Stimulated activated CD8-positive, alpha-beta memory T cell treated with anti-CD3 and anti-CD28 coated beads, Interleukin-2, amount 100 ng/mL, for 48 hours (primary cell): ENCODE data around the gene PPP4R3A.
"Not testable (repeated sequence)": the region's sequence is repeated elsewhere in the genome, so short reads cannot be mapped to it uniquely, and the experiment has no call there.

Experiments
- DNase-seq, 2 donors: peaks; one replicate each; pipeline ENCODE4 v3.0.0-alpha.2; 2020; ENCODE audit warnings: low read depth in 2 of 2

Gene PPP4R3A

GRCh38 chr14:91438845-91439244, 71.3 kb downstream of the PPP4R3A start:
- DNase-seq = no peak

DNA sequence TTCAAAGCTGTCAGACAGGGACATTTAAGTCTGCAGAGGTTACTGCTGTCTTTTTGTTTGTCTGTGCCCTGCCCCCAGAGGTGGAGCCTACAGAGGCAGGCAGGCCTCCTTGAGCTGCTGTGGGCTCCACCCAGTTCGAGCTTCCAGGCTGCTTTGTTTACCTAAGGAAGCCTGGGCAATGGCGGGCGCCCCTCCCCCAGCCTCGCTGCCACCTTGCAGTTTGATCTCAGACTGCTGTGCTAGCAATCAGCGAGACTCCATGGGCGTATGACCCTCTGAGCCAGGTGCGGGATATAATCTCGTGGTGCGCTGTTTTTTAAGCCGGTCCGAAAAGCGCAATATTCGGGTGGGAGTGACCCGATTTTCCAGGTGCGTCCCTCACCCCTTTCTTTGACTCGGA, 73.8 kb downstream of the PPP4R3A start:
- DNase-seq = not testable (repeated sequence)

- no peak for DNase-seq
These were observed 80.7 kb downstream of the PPP4R3A start for GRCh38 chr14:91429385-91429784.

GRCh38 chr14:91428931-91429330, 81.2 kb downstream of the PPP4R3A start:
- DNase-seq = not testable (repeated sequence)

DNA sequence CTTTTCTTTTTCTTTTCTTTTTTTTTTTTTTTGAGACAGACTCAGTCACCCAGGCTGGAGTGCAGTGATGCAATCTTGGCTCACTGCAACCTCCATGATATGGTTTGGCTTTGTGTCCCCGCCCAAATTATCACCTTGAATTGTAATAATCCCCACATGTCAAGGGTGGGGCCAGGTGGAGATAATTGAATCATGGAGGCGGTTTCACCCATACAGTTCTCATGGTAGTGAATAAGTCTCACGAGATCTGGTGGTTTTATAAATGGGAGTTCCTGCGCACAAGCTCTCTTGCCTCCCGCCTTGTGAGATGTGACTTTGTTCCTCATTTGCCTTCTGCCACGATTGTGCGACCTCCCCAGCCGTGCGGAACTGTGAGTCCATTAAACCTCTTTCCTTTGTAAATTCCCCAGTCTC, 84.6 kb downstream of the PPP4R3A start:
- DNase-seq = not testable (repeated sequence)

DNA sequence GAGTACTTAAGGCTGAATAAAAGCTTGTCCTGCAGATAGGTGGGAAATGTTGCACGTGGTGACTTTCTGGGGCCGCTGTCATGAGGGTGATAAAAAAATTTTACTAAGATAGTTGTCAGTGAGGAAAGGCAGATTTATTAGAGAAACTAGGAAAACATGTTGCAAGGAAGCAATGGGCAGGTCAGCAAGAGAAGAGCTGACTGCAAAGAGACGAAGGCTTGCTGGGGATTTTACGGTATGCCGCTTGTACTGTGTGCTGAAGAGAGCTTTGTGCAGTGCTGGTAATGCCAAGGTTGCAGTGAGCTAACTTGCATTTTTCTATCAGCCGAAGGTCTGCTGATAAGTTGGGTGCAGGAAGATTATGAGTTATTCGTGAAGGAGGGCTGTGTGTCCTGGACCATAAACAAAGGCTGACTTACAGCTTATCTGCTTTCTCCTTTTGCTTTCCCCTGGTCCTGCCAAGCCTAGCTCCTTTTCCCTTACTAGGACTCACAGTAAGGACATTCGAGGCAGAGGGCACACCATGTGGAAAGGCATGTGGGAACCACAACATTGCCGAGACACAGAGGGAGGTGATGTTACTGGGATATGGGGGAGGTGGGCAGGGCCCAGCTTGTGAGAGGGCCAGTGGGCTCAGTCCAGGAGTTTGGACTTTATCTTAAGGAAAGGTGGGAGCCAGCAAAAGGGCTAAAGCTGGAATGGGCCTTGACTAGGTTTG, 85.1 kb downstream of the PPP4R3A start:
- DNase-seq = no peak

DNA sequence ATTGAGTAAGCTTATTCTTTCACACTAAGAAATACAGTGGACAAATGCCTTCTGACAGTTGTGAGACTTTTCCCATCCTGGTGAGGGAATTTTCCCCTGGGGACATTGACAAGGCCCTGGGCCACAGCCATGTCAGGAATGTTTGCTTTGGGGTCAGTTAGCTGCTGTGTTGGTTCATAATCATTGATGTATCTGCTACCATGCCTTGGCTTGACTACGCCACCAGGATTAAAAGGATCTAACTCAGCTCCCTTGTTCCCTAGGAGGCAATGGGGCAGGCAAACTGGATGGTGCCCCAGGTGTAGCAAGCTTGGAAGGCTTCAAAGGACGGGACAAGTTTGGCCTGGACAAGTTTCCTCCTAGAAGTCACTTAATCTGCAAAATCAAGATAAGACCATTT, 89.4 kb downstream of the PPP4R3A start:
- DNase-seq = no peak

DNA sequence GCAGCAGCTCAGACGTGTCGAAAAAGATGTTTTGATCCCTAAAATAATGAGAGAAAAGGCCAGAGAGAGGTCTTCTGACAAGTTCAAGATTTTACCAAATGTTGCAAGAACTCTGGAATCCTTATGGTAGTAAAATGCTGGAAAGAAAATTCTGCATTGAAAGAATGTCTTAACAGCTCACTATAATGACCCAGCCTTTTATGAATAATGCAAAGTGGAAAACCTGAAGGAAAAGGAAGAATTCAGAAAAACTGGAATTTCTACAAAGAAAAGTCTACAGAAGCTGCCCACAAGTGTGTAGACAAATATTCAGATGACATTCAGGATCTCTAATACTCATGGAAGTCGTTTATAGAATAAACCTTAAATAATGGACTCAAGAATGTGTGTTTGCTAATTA, 90.7 kb downstream of the PPP4R3A start:
- no peak for DNase-seq

DNA sequence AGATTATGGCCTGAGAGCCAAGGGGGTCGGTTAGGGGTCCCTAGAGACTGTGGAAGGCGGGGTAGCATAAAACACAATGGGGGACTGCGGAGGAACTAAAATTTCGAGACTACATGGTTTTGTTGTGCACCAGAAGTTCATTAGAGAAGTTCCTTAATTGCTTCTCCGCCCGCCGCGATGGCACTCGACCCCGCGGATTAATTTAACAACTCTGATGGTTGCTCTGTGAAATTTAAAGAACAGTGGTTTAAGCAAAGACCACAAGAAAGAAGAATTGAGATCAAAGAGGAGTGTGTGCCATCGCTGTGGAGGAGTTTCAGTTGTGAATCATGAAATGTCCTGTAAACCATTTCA, 91.1 kb downstream of the PPP4R3A start:
- no peak for DNase-seq

- peak; percentile 65 to 80 for DNase-seq
These were observed 91.6 kb downstream of the PPP4R3A start for GRCh38 chr14:91418387-91419043.

GRCh38 chr14:91417983-91418386, 92.1 kb downstream of the PPP4R3A start:
- DNase-seq = peak in 1 of 2 donors; percentile 49

GRCh38 chr14:91417120-91417982, 92.8 kb downstream of the PPP4R3A start, which contains the start of gene CCDC88C:
Gene CCDC88C, minus strand, starts transcription at chr14:91417820. Its CDS starts 130 bp downstream, at chr14:91417690.
- DNase-seq = peak; percentile 61 to 71

DNA sequence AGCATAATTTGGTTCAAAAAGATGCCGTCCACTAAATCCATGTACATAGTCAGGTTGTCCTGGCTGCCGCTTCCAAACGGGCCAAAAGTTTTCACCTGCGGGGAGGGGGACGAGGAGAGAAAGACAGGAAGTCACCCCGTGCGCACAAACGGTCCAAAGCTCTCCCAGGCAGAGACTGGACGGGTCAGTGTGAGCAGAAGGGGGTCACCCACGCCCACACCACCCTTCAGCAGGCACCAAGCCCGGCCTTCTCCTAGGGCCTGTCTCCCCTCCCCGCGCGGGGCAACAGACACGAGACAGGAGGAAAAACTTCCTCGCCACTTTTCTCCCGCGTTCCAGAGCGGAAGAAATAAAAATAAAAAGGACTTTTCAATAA, 93.4 kb downstream of the PPP4R3A start:
- DNase-seq = no peak

DNA sequence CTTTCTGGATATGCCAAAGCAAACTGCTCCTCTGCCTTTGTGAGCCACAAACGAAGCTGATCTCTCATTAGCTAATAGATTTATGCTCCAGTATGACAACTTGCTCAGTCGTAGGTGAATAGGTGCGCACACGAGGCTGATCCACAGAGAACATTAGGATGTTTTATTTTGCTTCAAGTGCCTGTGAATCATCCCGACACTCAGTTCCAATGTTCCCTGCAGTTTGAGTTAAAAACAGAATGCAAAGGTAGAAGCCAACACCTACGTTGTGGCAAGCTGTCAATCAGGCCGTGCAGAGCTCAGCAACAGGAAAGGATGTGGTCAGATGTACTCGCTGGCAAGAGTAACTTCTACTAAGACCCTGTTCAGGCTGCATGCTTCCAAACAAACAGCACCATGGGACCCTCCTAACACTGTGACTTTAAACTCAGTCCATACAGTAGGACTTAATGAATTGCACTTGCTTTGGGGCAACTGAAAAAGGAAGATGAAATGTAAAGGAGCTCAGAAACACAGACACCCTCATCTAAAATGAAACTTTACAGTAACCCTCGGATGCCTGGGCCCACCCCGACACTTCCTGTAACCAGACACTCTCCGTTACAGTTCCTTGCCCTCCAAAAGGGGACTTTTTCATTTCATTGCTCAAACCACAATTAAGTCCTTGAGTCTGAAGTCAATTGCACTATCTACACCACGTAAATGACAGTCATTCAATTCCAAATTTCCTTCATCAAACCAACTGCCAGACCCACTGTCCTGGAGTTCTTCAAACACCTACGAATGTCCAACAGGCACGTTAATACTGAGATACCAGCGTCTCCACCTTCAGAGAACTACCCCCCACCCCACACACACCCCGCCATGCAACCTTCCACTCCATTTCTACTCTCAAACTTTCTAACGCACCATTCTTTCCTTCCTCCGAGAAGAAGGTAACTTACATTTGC, 94.0 kb downstream of the PPP4R3A start:
- DNase-seq = peak in 1 of 2 donors; percentile 54

- no peak for DNase-seq
These were observed 95.7 kb downstream of the PPP4R3A start for GRCh38 chr14:91414475-91414833.

GRCh38 chr14:91413547-91414474, 96.3 kb downstream of the PPP4R3A start:
- no peak for DNase-seq

DNA sequence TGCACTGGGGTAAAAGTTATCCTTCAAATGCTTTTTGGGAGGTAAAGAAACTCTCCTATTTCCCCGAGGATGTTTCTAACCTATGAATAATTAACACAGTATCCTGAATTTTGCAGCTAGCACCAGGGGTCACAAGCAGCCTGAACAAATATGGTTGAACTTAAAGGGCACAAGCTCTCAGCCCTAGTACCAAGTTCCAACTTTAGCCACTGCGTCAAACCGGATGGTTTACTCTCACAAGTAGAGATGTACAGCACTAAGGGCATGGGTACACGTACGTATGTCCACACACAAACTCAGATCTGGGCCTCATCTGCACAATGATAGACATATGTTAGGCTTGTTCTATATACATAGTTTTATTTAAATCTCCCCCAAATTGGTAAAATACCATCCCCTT, 97.2 kb downstream of the PPP4R3A start:
- no peak for DNase-seq

GRCh38 chr14:91410771-91411536, 99.2 kb downstream of the PPP4R3A start:
- no peak for DNase-seq

- DNase-seq = no peak
These were observed 100.0 kb downstream of the PPP4R3A start for GRCh38 chr14:91409928-91410718.
